KMS-11 (cell line): ENCODE measurements around the gene TCEA3.

Experiments used
- H2AFZ ChIP-seq: fragments of 200-600 bp; sonication (generic); 2 replicates; pipeline ENCODE4 v1.6.1; 2016; ENCODE audit warnings: antibody characterized with exemption, mixed run types, low read depth
- H3K27ac ChIP-seq: fragments of 200-600 bp; sonication (generic); 2 replicates; pipeline ENCODE4 v1.6.1; 2016; ENCODE audit warnings: mild to moderate bottlenecking, mixed run types
- H3K27me3 ChIP-seq: fragments of 200-600 bp; sonication (generic); 2 replicates; pipeline ENCODE4 v1.6.1; 2017; ENCODE audit warnings: mild to moderate bottlenecking, low read depth, mixed run types, moderate library complexity; ENCODE audit not compliant: insufficient read depth
- H3K36me3 ChIP-seq: fragments of 200-600 bp; sonication (generic); 2 replicates; pipeline ENCODE4 v1.6.1; 2017; ENCODE audit warnings: mild to moderate bottlenecking, mixed run types; ENCODE audit not compliant: insufficient read depth
- H3K4me1 ChIP-seq: fragments of 200-600 bp; sonication (generic); 2 replicates; pipeline ENCODE4 v1.6.1; 2016; ENCODE audit warnings: mild to moderate bottlenecking, low read depth, mixed run types; ENCODE audit not compliant: poor library complexity, severe bottlenecking
- H3K4me2 ChIP-seq: fragments of 200-600 bp; sonication (generic); 2 replicates; pipeline ENCODE4 v1.7.0; 2016; ENCODE audit warnings: mild to moderate bottlenecking, mixed run types
- H3K4me3 ChIP-seq: fragments of 200-600 bp; sonication (generic); IDR thresholded peaks from 2 replicates; pipeline ENCODE4 v1.6.1; 2017; ENCODE audit warnings: low read depth, low read length, mixed read lengths; ENCODE audit not compliant: insufficient read depth
- H3K79me2 ChIP-seq: fragments of 200-600 bp; sonication (generic); 2 replicates; pipeline ENCODE4 v1.6.1; 2016; ENCODE audit warnings: low read depth, mixed run types; ENCODE audit not compliant: insufficient read depth
- H3K9ac ChIP-seq: fragments of 200-600 bp; sonication (generic); 2 replicates; pipeline ENCODE4 v1.6.1; 2016; ENCODE audit warnings: mild to moderate bottlenecking, mixed run types
- H4K20me1 ChIP-seq: fragments of 200-600 bp; sonication (generic); 2 replicates; pipeline ENCODE4 v1.6.1; 2016; ENCODE audit warnings: mild to moderate bottlenecking, mixed run types; ENCODE audit not compliant: insufficient read depth
- CTCF ChIP-seq: fragments of 200-600 bp; sonication (generic); conservative IDR thresholded peaks from 2 replicates; pipeline ENCODE4 v1.6.1; 2017; ENCODE audit warnings: low read depth, mild to moderate bottlenecking, antibody characterized with exemption, low read length, moderate library complexity, mixed read lengths

TCEA3 gene

GRCh38 chr1:23420778-23421177 lies 3.8 kb downstream of the TCEA3 start:
- H3K4me1 ChIP-seq, result peaks cover 4% of the 10 kb centered on the region
- H3K4me2 ChIP-seq, result no peak overlapping the region
- no peaks in the 10 kb centered on the region for H3K79me2 ChIP-seq
- H3K27me3 ChIP-seq, result no peaks in the 10 kb centered on the region
- H4K20me1 ChIP-seq, result no peaks in the 10 kb centered on the region
- no peak for TF ChIP-seq CTCF
- H3K36me3 ChIP-seq, result no peaks in the 10 kb centered on the region
- H3K9ac ChIP-seq, result no peak overlapping the region
- H3K4me3 ChIP-seq, result no peak overlapping the region
- no peak overlapping the region for H3K27ac ChIP-seq
- no peak overlapping the region for H2AFZ ChIP-seq

- no peak overlapping the region for H3K4me2 ChIP-seq
- H2AFZ ChIP-seq, result no peak overlapping the region
- no peak for TF ChIP-seq CTCF
- H3K79me2 ChIP-seq, result no peaks in the 10 kb centered on the region
- H3K4me3 ChIP-seq, result no peak overlapping the region
- no peaks in the 10 kb centered on the region for H3K4me1 ChIP-seq
- no peaks in the 10 kb centered on the region for H4K20me1 ChIP-seq
- H3K36me3 ChIP-seq, result no peaks in the 10 kb centered on the region
- H3K9ac ChIP-seq, result no peak overlapping the region
- H3K27me3 ChIP-seq, result no peaks in the 10 kb centered on the region
- H3K27ac ChIP-seq, result no peak overlapping the region
Measured at GRCh38 chr1:23419180-23419579, 5.4 kb downstream of the TCEA3 start.

- no peaks in the 10 kb centered on the region for H3K27me3 ChIP-seq
Measured at GRCh38 chr1:23417570-23417969, 7.0 kb downstream of the TCEA3 start.

GRCh38 chr1:23416964-23417363 lies 7.6 kb downstream of the TCEA3 start:
- H3K27me3 ChIP-seq, result no peaks in the 10 kb centered on the region
- H3K4me1 ChIP-seq, result no peaks in the 10 kb centered on the region
- no peak overlapping the region for H3K27ac ChIP-seq
- H3K79me2 ChIP-seq, result no peaks in the 10 kb centered on the region
- H2AFZ ChIP-seq, result no peak overlapping the region
- no peak for TF ChIP-seq CTCF
- H3K36me3 ChIP-seq, result no peaks in the 10 kb centered on the region
- H3K9ac ChIP-seq, result no peak overlapping the region
- no peak overlapping the region for H3K4me3 ChIP-seq
- H4K20me1 ChIP-seq, result no peaks in the 10 kb centered on the region
- H3K4me2 ChIP-seq, result no peak overlapping the region

More at GRCh38 chr1:23417570-23417969, 7.0 kb downstream of the TCEA3 start:
- H4K20me1 ChIP-seq, result no peaks in the 10 kb centered on the region
- H3K27ac ChIP-seq, result no peak overlapping the region
- H2AFZ ChIP-seq, result no peak overlapping the region
- no peaks in the 10 kb centered on the region for H3K36me3 ChIP-seq
- H3K4me3 ChIP-seq, result no peak overlapping the region
- H3K9ac ChIP-seq, result no peak overlapping the region
- H3K4me2 ChIP-seq, result no peak overlapping the region
- H3K4me1 ChIP-seq, result no peaks in the 10 kb centered on the region
- H3K79me2 ChIP-seq, result no peaks in the 10 kb centered on the region
- TF ChIP-seq CTCF, result no peak

GRCh38 chr1:23408797-23409290 lies 15.7 kb downstream of the TCEA3 start:
- peaks cover 5% of the 10 kb centered on the region for H3K4me1 ChIP-seq
- H3K9ac ChIP-seq, result no peak overlapping the region
- H3K36me3 ChIP-seq, result no peaks in the 10 kb centered on the region
- no peak overlapping the region for H3K27ac ChIP-seq
- no peak overlapping the region for H3K4me2 ChIP-seq
- H3K79me2 ChIP-seq, result no peaks in the 10 kb centered on the region
- no peak overlapping the region for H2AFZ ChIP-seq
- H4K20me1 ChIP-seq, result no peaks in the 10 kb centered on the region
- H3K27me3 ChIP-seq, result no peaks in the 10 kb centered on the region
- TF ChIP-seq CTCF, result no peak
- H3K4me3 ChIP-seq, result no peak overlapping the region
